Measurements from ENCODE around the gene THSD7A. TPM values are rescaled to one million over a fixed set of nuclear protein-coding genes. Genes with fewer than 3 reads are reported as not detected.

THSD7A gene
- total and polyA plus RNA-seq, 7 donors, result 0.06 to 1.4 (median 0.21) TPM

DNA sequence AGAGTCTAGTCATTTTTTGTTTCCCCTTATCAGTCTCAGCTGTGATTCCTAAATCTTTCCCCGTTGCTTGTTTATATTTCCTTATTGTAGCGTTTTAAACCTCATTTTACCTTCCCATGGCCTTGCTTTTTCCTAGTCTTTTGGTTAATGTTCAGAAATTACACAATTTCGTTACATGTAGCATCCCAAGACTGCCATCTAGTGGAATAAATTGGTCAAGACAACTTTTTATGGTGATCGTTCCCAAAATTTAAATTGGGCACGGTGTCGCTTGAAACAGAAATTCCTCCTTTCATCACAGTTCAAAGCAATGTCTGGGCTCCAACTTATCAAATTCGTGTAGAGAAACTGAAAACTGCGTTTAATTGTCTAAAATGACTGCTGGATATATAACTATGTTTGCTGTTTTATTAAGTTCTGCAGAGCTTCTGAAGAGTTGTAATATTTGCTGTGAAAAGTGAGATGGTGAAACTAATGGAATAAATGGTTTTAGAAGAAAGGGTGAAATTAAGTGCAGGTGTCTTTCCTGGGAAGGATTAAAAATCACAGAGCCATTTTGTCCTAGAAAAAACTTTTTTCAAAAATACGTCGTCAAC is 488.1 kb downstream of the THSD7A start:
- H3K9me3 ChIP-seq, result no peaks in the 10 kb centered on the region
- no peak overlapping the region for H3K4me3 ChIP-seq
- no peaks in the 10 kb centered on the region for H3K4me1 ChIP-seq
- no peak for DNase-seq
- TF ChIP-seq, protein P1, sequence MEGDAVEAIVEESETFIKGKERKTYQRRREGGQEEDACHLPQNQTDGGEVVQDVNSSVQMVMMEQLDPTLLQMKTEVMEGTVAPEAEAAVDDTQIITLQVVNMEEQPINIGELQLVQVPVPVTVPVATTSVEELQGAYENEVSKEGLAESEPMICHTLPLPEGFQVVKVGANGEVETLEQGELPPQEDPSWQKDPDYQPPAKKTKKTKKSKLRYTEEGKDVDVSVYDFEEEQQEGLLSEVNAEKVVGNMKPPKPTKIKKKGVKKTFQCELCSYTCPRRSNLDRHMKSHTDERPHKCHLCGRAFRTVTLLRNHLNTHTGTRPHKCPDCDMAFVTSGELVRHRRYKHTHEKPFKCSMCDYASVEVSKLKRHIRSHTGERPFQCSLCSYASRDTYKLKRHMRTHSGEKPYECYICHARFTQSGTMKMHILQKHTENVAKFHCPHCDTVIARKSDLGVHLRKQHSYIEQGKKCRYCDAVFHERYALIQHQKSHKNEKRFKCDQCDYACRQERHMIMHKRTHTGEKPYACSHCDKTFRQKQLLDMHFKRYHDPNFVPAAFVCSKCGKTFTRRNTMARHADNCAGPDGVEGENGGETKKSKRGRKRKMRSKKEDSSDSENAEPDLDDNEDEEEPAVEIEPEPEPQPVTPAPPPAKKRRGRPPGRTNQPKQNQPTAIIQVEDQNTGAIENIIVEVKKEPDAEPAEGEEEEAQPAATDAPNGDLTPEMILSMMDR (IDR thresholded peaks at IDR 0.05), result peak; percentile 66
- H3K27me3 ChIP-seq (ENCODE audit: insufficient read depth in 3 of 3, low read length in 2 of 3), result no peaks in the 10 kb centered on the region
- H3K27ac ChIP-seq, result no peak overlapping the region
- WGBS, 3 donors, result 4 to 7% (median 4%) methylated on average over 10 of the region's 10 CpGs
- intact Hi-C loops (cut with DNase I), result no loop called here
- H3K36me3 ChIP-seq (ENCODE audit: insufficient read depth in 1 of 2, low read depth in 1 of 2), result no peaks in the 10 kb centered on the region
- no peak for ATAC-seq

DNA sequence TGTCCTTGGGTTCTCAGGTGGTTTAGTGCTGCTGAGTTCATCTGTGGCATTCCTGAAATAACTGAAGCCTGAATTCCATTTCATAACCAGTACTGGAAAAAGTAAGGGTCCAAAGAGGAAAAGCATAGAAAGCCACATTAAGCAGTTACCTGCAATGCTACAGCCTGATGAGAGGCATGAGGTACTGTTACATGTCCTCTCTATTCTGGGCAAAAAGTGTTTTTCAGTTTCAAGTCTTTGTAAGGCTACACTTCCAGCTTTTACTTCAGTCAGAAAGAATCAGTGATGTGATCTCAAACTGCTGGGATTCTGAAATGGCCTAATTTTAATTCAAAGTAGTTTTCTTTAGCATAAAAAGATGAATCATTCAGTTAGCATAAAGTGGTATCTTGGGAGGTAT is 488.9 kb downstream of the THSD7A start:
- Histone ChIP-seq H3K36me3 (ENCODE audit: insufficient read depth in 1 of 2, low read depth in 1 of 2) (no peaks in the 10 kb centered on the region), H3K27ac (no peak overlapping the region), H3K9me3 (no peaks in the 10 kb centered on the region), H3K27me3 (ENCODE audit: insufficient read depth in 3 of 3, low read length in 2 of 3) (no peaks in the 10 kb centered on the region), H3K4me3 (no peak overlapping the region), H3K4me1 (no peaks in the 10 kb centered on the region)
- intact Hi-C loops (cut with DNase I), result no loop called here
- DNase-seq, result no peak
- ATAC-seq, result no peak
- TF ChIP-seq, protein P1 (IDR thresholded peaks at IDR 0.05), result no peak

DNA sequence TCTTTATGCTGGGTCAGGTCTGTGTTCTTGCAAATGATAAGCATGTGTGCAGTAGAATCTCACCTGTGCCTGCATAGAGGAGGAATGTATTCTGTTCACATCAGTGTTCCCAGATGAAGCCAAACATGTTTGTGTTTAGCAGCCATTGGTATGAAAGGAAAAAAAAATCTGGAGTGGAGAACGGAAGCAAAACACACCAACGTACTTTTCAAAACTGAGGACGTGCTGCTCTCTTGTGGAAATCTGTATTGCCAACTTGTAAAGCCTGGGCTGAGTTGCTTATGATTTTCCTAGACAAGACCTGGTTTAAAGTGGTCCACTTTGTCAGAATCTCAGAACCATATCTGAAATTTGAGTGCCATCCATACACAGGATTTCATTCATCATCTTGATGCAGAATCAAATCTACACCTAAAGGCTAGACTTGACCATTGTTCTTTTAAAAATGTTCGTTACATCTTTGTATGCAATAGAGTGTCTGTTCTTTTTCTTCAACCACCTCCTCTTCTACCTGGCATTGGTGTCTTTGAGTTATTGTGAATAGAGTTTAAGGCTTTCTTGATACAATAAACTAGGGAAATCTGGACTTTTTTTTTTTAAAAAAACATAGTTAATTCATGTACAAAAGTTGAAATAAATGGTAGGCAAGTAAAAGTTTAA is 490.6 kb downstream of the THSD7A start:
- H3K27ac ChIP-seq, result no peak overlapping the region
- no peak overlapping the region for H3K4me3 ChIP-seq
- 25 to 30% (median 29%) methylated on average over 4 of the region's 4 CpGs for WGBS, 3 donors
- H3K9me3 ChIP-seq, result no peaks in the 10 kb centered on the region
- ATAC-seq (no peak), DNase-seq (no peak)
- H3K36me3 ChIP-seq (ENCODE audit: insufficient read depth in 1 of 2, low read depth in 1 of 2), result no peaks in the 10 kb centered on the region
- no peaks in the 10 kb centered on the region for H3K27me3 ChIP-seq (ENCODE audit: insufficient read depth in 3 of 3, low read length in 2 of 3)
- TF ChIP-seq, protein P1 (IDR thresholded peaks at IDR 0.05), result no peak
- intact Hi-C loops (cut with DNase I), result no loop called here
- H3K4me1 ChIP-seq, result no peaks in the 10 kb centered on the region

DNA sequence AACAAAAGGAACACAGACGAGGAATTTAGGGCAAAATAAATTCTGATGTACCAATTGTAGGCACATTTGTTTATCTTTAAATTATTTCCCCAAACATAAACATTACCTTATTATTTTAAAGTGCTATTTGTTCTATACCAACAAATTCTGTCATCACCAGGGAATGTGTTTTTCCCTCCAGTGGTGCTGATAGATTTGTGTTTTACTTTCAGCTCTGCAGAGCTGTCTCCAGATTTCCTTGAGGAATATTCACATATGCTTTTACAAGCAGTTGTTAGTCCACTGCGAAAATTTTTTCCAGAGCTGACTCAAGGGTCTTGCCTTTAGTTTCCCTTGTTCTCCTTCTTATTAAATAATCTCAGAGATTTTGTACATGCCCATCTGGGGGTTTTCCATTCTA is 495.6 kb downstream of the THSD7A start:
- H3K27me3 ChIP-seq (ENCODE audit: insufficient read depth in 3 of 3, low read length in 2 of 3), result no peaks in the 10 kb centered on the region
- 8 to 33% (median 13%) methylated on average over 2 of the region's 2 CpGs for WGBS, 3 donors
- no peak overlapping the region for H3K4me3 ChIP-seq
- H3K36me3 ChIP-seq (ENCODE audit: insufficient read depth in 1 of 2, low read depth in 1 of 2), result no peaks in the 10 kb centered on the region
- DNase-seq (no peak), ATAC-seq (no peak)
- no peak overlapping the region for H3K27ac ChIP-seq
- intact Hi-C loops (cut with DNase I), result no loop called here
- H3K9me3 ChIP-seq, result no peaks in the 10 kb centered on the region
- no peaks in the 10 kb centered on the region for H3K4me1 ChIP-seq
- TF ChIP-seq, protein P1 (IDR thresholded peaks at IDR 0.05), result no peak

DNA sequence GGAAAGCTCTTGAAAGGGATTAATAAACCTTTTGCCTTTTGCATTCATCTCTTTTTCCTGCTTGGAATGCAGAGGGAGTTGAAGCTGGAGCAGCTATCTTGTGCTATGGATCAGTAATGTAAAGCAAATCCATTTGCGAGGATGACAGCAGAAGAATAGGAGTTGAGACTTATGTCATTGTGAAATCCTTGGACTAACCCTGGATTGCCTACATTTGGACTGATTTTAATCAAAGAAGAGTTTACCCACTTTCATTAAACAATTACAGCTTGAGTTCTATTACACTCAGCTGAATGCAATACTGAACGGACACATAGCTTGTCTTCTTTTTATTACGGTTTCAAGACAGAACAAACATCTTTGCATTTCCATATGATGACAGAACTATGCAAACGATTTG is 496.1 kb downstream of the THSD7A start:
- Histone ChIP-seq H3K27me3 (ENCODE audit: insufficient read depth in 3 of 3, low read length in 2 of 3) (no peaks in the 10 kb centered on the region), H3K4me3 (no peak overlapping the region), H3K27ac (no peak overlapping the region), H3K4me1 (no peaks in the 10 kb centered on the region), H3K9me3 (no peaks in the 10 kb centered on the region), H3K36me3 (ENCODE audit: insufficient read depth in 1 of 2, low read depth in 1 of 2) (no peaks in the 10 kb centered on the region)
- 65 to 75% (median 73%) methylated on average over 4 of the region's 4 CpGs for WGBS, 3 donors
- ATAC-seq, result no peak
- no peak for DNase-seq
- TF ChIP-seq, protein P1 (IDR thresholded peaks at IDR 0.05), result no peak
- intact Hi-C loops (cut with DNase I), result no loop called here

All from psoas muscle (tissue), 8 donors.